GM04504 (cell line): ENCODE measurements around the gene YIPF1.
"Not testable (repeated sequence)": the region's sequence is repeated elsewhere in the genome, so short reads cannot be mapped to it uniquely, and the experiment has no call there.

Experiments used
- DNase-seq: peaks from one replicate; pipeline ENCODE4 v3.0.0-alpha.2; 2012; ENCODE audit warnings: low read depth

YIPF1 gene

DNA sequence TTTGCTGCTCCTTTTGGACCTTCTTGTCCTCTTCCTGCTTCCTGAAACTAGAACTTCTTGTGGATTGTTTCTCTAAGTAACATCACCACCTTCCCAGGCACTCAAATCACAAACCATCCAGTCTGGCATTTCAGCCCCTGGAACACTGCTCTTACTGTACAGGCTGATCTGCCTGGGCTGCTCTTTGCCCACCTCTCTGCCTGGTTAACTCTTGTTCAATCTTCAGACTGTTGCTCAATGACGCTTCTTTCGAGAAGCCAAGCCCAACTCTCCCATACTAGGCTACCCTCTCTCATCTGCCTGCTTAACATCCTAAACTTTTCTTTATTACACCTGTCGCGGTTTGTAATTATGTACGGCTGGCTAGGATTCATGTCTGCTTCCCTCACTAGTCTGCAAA, 5.0 kb upstream of the YIPF1 start:
- no peak for DNase-seq

GRCh38 chr1:53893999-53894636, 4.5 kb upstream of the YIPF1 start, which contains the start of gene DIO1:
TSS of gene DIO1 (plus strand) at chr1:53894187. CDS start at chr1:53894211, 24 bp downstream.
- DNase-seq = no peak

DNA sequence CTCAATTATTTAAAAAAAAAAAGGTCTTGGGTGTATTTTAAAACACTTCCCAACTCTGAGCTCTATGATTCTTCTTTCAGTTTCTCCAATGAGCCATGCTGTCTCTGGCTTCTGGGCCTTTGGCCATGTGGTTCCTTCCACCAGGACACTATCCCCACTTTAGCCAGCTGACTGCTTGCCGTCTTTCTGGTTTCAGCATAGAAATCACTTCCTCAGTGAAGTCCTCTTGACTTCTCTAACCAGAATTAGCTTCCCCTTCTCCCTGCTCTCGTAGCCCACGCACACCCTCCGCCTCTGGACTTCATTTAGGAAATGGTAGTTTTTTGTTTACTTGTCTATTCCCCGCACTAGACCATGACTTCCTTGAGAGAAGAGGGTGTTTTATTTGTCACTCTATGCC, 3.3 kb upstream of the YIPF1 start:
- DNase-seq = no peak

DNA sequence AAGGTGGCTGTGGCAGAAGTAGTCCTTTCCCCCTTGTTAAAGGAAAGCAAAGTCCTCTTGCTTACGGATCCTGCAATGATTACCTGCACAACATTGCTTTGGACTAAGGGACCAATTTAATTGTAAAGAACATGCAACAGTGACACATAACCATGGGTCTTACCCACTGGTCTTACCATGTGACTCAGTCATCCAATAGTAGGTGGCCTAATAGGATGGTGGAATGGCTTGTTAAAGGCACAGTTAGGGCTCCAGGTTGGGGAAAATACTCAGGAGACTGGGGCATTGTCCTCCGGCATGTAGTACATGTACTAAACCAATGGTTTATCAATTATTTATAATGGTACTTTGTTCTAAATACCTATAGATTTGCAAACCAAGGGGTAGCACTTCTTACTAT, 2.1 kb upstream of the YIPF1 start:
- no peak for DNase-seq

DNA sequence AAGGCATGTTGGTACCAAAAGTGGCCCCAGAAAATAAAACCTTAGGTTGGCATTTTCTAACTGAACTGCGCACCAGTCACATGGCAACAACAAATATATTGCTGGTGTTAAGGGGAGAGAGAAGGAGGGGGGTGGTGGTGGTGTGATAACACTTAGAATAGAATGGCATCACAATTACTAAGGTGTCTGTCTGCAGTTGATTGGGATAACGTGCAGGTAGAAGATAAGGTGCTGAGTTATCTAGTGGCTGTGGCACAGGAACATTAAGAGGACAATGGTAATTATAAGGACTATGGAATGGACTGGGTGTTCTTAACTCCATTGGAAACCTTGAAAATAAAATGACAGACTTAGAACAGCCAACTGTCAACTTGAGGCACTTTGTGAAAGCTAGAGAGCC, 1.4 kb upstream of the YIPF1 start:
- DNase-seq = no peak

GRCh38 chr1:53890522-53890941, 935 bp upstream of the YIPF1 start:
- no peak for DNase-seq

- no peak for DNase-seq
Measured at GRCh38 chr1:53888681-53889080, 916 bp downstream of the YIPF1 start.

DNA sequence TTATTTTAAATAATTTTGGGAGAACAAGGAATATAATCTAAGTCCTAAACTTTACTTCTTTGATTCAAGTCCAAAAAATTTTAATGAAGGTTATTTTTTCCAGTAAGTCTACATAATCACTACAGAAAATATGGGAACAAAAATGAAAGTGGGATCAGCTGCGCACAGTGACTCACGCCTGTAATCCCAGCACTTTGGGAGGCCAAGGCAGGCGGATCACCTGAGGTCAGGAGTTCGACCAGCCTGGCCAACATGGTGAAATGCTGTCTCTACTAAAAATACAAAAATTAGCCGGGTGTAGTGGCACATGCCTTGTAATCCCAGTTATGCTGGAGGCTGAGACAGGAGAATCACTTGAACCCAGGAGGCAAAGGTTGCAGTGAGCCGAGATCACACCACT, 6.0 kb downstream of the YIPF1 start:
- DNase-seq = not testable (repeated sequence)

DNA sequence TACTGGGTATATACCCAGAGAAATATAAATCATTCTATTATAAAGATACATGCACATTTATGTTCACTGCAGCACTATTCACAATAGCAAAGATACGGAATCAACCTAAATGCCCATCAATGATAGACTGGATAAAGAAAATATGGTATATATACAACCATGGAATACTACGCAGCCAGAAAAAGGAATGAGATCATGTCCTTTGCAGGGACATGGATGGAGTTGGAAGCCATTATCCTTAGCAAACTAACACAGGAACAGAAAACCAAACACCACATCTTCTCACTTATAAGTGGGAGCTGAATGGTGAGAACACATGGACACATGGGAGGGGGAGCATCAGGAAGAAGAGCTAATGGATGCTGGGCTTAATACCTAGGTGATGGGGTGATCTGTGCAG, 7.7 kb downstream of the YIPF1 start:
- not testable (repeated sequence) for DNase-seq

GRCh38 chr1:53878492-53879105, 11.0 kb downstream of the YIPF1 start:
- peak; percentile 32 for DNase-seq

DNA sequence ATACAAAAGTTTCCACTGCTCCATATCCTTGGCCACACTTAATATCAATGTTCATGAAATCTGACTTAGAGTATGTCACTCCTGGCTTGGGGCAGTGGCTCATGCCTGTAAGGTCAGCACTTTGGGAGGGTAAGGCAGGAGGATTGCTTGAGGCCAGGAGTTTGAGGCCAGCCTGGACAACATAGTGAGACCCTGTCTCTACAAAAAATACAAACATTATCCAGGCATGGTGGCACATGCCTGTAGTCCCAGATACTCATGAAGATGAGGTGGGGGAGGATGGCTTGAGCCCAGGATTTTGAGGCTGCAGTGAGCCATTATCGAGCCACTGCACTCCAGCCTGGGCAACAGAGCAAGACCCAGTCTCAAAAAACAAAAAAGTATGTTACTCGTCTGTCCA, 14.4 kb downstream of the YIPF1 start:
- DNase-seq = not testable (repeated sequence)

DNA sequence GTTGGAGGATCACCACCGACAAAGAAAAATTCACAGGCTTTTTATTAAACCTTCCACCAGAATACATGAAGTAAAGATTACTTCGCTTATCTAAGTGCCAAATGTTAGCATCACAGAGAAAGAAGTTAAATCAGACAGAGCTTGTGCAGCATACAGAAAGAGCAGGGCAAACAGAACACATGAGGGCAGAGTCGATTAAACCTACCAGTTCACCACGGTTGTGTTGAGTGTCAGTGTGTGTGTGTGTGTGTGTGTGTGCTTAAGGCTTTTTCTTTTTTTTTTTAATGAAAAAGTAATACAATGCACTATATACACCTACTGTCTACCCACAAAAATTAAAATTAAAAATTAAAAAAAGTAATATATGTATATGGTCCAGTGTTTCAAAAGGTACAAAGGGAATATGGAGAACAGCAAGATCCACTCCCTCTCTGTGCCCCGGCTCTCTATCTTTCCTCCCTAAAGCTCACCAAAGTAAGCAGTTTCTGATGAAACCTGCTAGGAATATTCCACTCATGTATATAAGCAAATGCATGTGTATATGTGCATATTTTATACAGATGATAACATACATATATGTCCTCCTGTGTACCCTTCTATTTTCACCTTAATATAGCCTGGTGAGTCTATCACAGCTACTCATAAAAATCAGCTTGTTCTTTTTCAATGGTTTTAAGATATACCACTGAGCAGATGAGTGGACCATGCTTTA, 17.7 kb downstream of the YIPF1 start:
- no peak for DNase-seq

DNA sequence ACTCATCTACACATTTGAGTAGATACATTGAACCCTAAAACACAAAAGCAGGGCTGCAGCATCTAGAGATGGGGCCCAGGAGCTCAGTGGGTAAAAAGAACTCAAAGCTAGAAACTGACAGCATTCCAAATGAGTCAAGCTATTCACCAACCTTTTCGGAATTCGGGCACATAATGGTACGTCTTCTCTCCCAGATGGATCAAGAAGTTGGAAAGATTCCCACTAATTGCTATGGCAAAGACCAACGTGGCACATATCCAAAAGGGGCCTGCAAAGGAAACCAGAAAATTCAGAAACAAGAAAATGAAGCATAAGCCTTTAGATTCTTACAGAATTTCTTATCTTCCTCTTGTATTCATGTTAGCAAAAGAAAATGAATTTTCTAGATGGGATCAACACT, 18.4 kb downstream of the YIPF1 start:
- DNase-seq = no peak

- no peak for DNase-seq
Measured at GRCh38 chr1:53869454-53870117, 20.0 kb downstream of the YIPF1 start.

- no peak for DNase-seq
Measured at GRCh38 chr1:53868565-53868964, 21.0 kb downstream of the YIPF1 start.

DNA sequence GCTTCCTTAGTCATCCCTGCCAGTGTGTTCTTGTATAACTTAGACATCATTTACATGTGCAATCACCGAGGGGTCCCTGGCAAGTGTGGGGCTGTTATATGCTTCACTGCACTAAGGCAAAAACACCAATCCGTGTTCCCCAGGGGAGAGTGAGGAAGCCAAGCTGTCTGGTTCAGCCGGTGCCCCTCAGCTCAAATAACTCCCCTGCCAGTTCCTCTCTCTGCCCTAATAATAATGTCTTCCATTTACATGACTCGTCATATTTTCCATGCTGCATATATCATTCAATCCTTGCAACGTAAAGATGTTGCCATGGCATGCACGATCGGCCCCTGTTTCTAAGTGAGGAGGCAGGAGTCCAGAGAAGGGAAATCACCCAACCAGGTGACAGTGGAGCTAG, 27.1 kb downstream of the YIPF1 start:
- no peak for DNase-seq

GRCh38 chr1:53860967-53861411, 28.6 kb downstream of the YIPF1 start:
- DNase-seq = peak; percentile 22

- no peak for DNase-seq
Measured at GRCh38 chr1:53851571-53852285, 37.9 kb downstream of the YIPF1 start.

DNA sequence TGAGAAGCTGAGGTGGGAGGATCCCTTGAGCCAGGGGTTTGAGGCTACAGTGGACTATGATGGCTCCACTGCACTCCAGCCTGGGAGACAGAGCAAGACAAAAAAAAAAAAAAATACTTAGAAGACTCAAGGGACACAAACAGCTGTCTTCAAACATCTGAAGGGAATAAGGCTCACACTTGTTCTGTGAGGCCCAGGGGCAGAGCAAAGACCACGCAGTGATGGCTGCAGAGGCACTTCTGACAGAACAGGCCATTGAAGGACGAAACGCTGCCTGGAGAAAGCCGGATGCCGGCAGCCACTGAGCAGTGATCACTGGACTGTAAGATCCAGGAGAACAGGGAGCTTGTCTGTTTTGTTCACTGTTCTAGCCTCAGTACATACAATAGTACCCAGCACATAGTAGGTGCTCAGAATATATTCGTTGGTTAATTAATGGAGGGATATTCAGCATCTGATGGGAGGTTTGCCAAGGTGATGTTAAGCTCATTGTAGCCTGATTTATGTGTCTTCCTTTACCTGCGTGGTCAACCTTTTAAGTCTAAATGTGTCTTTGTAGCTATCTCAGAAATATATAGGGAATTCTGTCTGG, 39.4 kb downstream of the YIPF1 start:
- DNase-seq = no peak

- no peak for DNase-seq
Measured at GRCh38 chr1:53847980-53848379, 41.6 kb downstream of the YIPF1 start.

GRCh38 chr1:53842347-53842746, 47.2 kb downstream of the YIPF1 start:
- DNase-seq = no peak

DNA sequence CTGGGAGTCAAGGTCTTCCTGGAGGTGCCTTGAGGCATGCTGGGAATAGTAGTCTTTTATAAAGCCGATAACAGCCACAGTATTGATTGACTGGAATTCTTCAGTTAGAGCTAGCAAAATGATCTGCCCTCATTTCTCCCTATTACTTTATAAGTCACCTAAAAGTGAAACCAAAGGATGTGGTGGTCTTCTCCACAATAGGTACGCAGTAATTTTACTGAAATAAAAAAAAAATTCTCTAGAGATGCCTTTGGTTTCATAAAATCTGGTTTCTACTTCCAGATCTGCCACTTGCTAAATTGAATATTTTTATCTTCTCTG, 51.0 kb downstream of the YIPF1 start:
- DNase-seq = no peak
